H9 (cell line): ENCODE results near the gene STK10. TPM values are rescaled to one million over a fixed set of nuclear protein-coding genes. Genes with fewer than 3 reads are reported as not detected.

Experiments
- DNase-seq: peaks from one replicate; pipeline ENCODE4 v3.0.0-alpha.2; 2017
- H2AFZ ChIP-seq: one replicate; pipeline ENCODE4 v1.6.1; 2013; ENCODE audit warnings: mild to moderate bottlenecking, low read length, control low read depth, moderate library complexity
- H2AK5ac ChIP-seq: 2 replicates; pipeline ENCODE4 v1.6.1; 2013; ENCODE audit warnings: low read length, control low read depth, mixed read lengths; ENCODE audit not compliant: insufficient read length
- H2BK120ac ChIP-seq: one replicate; pipeline ENCODE4 v1.6.1; 2013; ENCODE audit warnings: low read depth, mild to moderate bottlenecking, low read length, control low read depth, inconsistent platforms; ENCODE audit not compliant: poor library complexity, severe bottlenecking
- H2BK12ac ChIP-seq: 2 replicates; pipeline ENCODE4 v1.6.1; 2013; ENCODE audit warnings: low read length, control low read depth, mixed read lengths, low read depth; ENCODE audit not compliant: insufficient read length
- H2BK15ac ChIP-seq: 2 replicates; pipeline ENCODE4 v1.6.1; 2013; ENCODE audit warnings: low read depth, low read length, control low read depth
- H2BK20ac ChIP-seq: one replicate; pipeline ENCODE4 v1.6.1; 2013; ENCODE audit warnings: low read depth, mild to moderate bottlenecking, low read length, control low read depth, inconsistent platforms; ENCODE audit not compliant: poor library complexity, severe bottlenecking
- H2BK5ac ChIP-seq: 2 replicates; pipeline ENCODE4 v1.6.1; 2013; ENCODE audit warnings: low read length, control low read depth, mixed read lengths; ENCODE audit not compliant: insufficient read length
- H3K14ac ChIP-seq: 2 replicates; pipeline ENCODE4 v1.6.1; 2013; ENCODE audit warnings: low read length, control low read depth; ENCODE audit not compliant: insufficient read depth
- H3K18ac ChIP-seq: 2 replicates; pipeline ENCODE4 v1.6.1; 2013; ENCODE audit warnings: low read depth, mild to moderate bottlenecking, mixed read lengths, low read length, control low read depth; ENCODE audit not compliant: insufficient read length
- H3K23ac ChIP-seq: 2 replicates; pipeline ENCODE4 v1.6.1; 2013; ENCODE audit warnings: low read length, control low read depth, mixed read lengths, low read depth; ENCODE audit not compliant: insufficient read length
- H3K23me2 ChIP-seq: 2 replicates; pipeline ENCODE4 v1.6.1; 2013; ENCODE audit warnings: low read depth, mild to moderate bottlenecking, mixed read lengths, low read length, control low read depth; ENCODE audit not compliant: insufficient read length, poor library complexity, severe bottlenecking
- H3K27ac ChIP-seq: 2 replicates; pipeline ENCODE4 v1.5.1; 2013; ENCODE audit warnings: low read length, control low read depth, mixed read lengths, low read depth; ENCODE audit not compliant: insufficient read length
- H3K27me3 ChIP-seq: 2 replicates; pipeline ENCODE4 v1.6.1; 2013; ENCODE audit warnings: low read length, control low read depth, inconsistent platforms; ENCODE audit not compliant: insufficient read depth
- H3K4ac ChIP-seq: 2 replicates; pipeline ENCODE4 v1.6.1; 2013; ENCODE audit warnings: low read depth, mild to moderate bottlenecking, control low read depth, inconsistent platforms, low read length, moderate library complexity
- H3K4me1 ChIP-seq: 2 replicates; pipeline ENCODE4 v1.6.1; 2013; ENCODE audit warnings: low read length, control low read depth, inconsistent platforms; ENCODE audit not compliant: insufficient read depth
- H3K4me2 ChIP-seq: 2 replicates; pipeline ENCODE4 v1.6.1; 2013; ENCODE audit warnings: low read length, control low read depth, mixed read lengths; ENCODE audit not compliant: insufficient read length, insufficient read depth
- H3K56ac ChIP-seq: 2 replicates; pipeline ENCODE4 v1.6.1; 2013; ENCODE audit warnings: low read depth, mild to moderate bottlenecking, mixed read lengths, low read length, control low read depth; ENCODE audit not compliant: insufficient read length
- H3K79me1 ChIP-seq: 2 replicates; pipeline ENCODE4 v1.6.1; 2013; ENCODE audit warnings: low read depth, mild to moderate bottlenecking, moderate library complexity, low read length, control low read depth, inconsistent platforms; ENCODE audit not compliant: insufficient read depth, poor library complexity, severe bottlenecking
- H3K79me2 ChIP-seq: 2 replicates; pipeline ENCODE4 v1.6.1; 2013; ENCODE audit warnings: low read length, control low read depth, inconsistent platforms; ENCODE audit not compliant: insufficient read depth
- H3K9ac ChIP-seq: 2 replicates; pipeline ENCODE4 v1.6.1; 2013; ENCODE audit warnings: low read length, control low read depth, mixed read lengths; ENCODE audit not compliant: insufficient read length; ENCODE audit errors: extremely low read depth
- H3K9me3 ChIP-seq: one replicate; pipeline ENCODE4 v1.6.1; 2013; ENCODE audit warnings: low read depth, low read length, inconsistent platforms; ENCODE audit not compliant: control insufficient read depth
- H3T11ph ChIP-seq: one replicate; pipeline ENCODE4 v1.6.1; 2013; ENCODE audit warnings: mild to moderate bottlenecking, low read length, control low read depth, inconsistent platforms
- H4K20me1 ChIP-seq: one replicate; pipeline ENCODE4 v1.6.1; 2013; ENCODE audit not compliant: control insufficient read depth, insufficient read length, insufficient read depth
- H4K5ac ChIP-seq: 2 replicates; pipeline ENCODE4 v1.6.1; 2013; ENCODE audit warnings: low read depth, mild to moderate bottlenecking, mixed read lengths, low read length, control low read depth; ENCODE audit not compliant: insufficient read length
- H4K8ac ChIP-seq: replicated peaks from 2 replicates; pipeline ENCODE4 v1.6.1; 2013; ENCODE audit warnings: low read length, control low read depth, mixed read lengths, low read depth; ENCODE audit not compliant: insufficient read length
- H4K91ac ChIP-seq: 2 replicates; pipeline ENCODE4 v1.6.1; 2013; ENCODE audit warnings: low read depth, mild to moderate bottlenecking, moderate library complexity, mixed read lengths, low read length, control low read depth; ENCODE audit not compliant: insufficient read length
- H3K27ac Mint-ChIP-seq, 3 experiments: 2 replicates in 2 of 3; 3 replicates in 1 of 3; pipeline ENCODE4 v1.8.0; 2020 to 2021; ENCODE audit warnings: mixed read lengths in 3 of 3, mild to moderate bottlenecking in 1 of 3, moderate library complexity in 1 of 3
- H3K27me3 Mint-ChIP-seq: 2 replicates; pipeline ENCODE4 v1.8.0; 2021; ENCODE audit warnings: low read depth, mild to moderate bottlenecking, moderate library complexity, mixed read lengths
- H3K36me3 Mint-ChIP-seq, 3 experiments: 2 replicates in 2 of 3; 3 replicates in 1 of 3; pipeline ENCODE4 v1.8.0; 2020 to 2021; ENCODE audit warnings: low read depth in 3 of 3, mixed read lengths in 3 of 3; ENCODE audit not compliant: insufficient read depth in 1 of 3
- H3K4me1 Mint-ChIP-seq, 2 experiments: 2 replicates each; pipeline ENCODE4 v1.8.0; 2020; ENCODE audit warnings: mixed read lengths in 2 of 2
- H3K4me3 Mint-ChIP-seq, 2 experiments: 2 replicates in 1 of 2; 3 replicates in 1 of 2; pipeline ENCODE4 v1.8.0; 2020 to 2021; ENCODE audit warnings: mild to moderate bottlenecking in 2 of 2, mixed read lengths in 2 of 2, moderate library complexity in 1 of 2
- H3K9me3 Mint-ChIP-seq, 2 experiments: 2 replicates in 1 of 2; 3 replicates in 1 of 2; pipeline ENCODE4 v1.8.0; 2020; ENCODE audit warnings: mild to moderate bottlenecking in 2 of 2, mixed read lengths in 2 of 2, moderate library complexity in 1 of 2
- WGBS: extraction: QIAGEN DNeasy Blood & Tissue Kit; methylation state at CpG from one replicate; pipeline ENCODE4 v1.1.7; 2013; ENCODE audit warnings: missing lambda C conversion rate, low lambda C conversion rate, mixed read lengths; ENCODE audit not compliant: insufficient read length; ENCODE audit errors: extremely low coverage; 5-methylcytosine and 5-hydroxymethylcytosine counted together
- total RNA-seq: library from RNA; stranded (reverse); gene quantifications from 2 replicates; pipeline ENCODE4 v1.2.1, GENCODE V29; 2021
- TF ChIP-seq, protein P1 (sequence below): fragments of 200-600 bp; sonication (generic); conservative IDR thresholded peaks from 3 replicates; pipeline ENCODE4 v1.8.0; 2021; ENCODE audit warnings: antibody characterized with exemption, mild to moderate bottlenecking

Gene STK10
- total RNA-seq, 1 experiment from 2014 or later, result 14.6 TPM

DNA sequence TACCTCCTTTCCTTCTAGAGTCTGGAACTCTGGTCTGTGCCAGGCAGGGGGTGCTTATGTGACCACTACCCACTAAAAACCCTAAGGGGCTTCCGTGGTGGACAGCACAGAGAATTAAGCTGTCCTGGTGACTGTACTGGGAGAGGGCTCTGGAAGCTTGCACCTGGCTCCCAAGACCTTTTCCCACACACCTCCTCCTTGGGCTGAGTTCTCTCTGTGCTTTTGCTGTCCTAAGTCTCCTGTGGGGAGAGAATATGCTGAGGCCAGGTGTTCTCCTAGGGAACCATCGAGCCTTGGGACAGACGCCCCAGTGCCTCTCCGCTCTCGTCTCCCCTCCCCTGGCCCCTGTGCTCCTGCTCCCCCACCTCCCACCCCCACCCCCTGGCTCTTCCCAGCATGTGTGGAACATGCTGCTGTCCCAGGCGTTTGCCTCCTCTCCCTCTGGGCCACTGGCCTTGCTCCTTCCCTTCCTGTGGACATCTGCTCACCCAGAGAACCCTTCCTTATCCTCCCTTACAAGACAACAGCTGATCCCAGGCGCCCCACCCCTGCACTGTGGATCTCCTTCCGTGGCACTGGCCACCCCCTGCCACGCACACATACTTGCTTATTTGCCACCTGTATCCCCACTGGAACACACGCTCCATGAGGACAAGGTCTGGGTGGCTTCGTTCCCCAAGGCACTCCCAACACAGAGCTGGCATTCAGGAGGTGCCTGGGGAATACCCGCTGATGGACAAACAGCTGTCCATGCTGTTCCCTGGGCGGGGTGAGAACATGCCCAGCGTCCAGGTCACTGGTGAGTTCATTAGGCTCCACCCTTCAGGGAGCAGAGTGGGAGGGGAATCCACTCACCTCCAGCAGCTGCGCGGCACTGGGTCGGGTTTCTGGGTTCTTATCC, 83.0 kb downstream of the STK10 start:
- H4K5ac ChIP-seq, result no peak overlapping the region
- no peak overlapping the region for H3K9ac ChIP-seq
- no peak overlapping the region for H3K56ac ChIP-seq
- TF ChIP-seq, protein P1, sequence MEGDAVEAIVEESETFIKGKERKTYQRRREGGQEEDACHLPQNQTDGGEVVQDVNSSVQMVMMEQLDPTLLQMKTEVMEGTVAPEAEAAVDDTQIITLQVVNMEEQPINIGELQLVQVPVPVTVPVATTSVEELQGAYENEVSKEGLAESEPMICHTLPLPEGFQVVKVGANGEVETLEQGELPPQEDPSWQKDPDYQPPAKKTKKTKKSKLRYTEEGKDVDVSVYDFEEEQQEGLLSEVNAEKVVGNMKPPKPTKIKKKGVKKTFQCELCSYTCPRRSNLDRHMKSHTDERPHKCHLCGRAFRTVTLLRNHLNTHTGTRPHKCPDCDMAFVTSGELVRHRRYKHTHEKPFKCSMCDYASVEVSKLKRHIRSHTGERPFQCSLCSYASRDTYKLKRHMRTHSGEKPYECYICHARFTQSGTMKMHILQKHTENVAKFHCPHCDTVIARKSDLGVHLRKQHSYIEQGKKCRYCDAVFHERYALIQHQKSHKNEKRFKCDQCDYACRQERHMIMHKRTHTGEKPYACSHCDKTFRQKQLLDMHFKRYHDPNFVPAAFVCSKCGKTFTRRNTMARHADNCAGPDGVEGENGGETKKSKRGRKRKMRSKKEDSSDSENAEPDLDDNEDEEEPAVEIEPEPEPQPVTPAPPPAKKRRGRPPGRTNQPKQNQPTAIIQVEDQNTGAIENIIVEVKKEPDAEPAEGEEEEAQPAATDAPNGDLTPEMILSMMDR, result no peak
- no peak overlapping the region for H2BK20ac ChIP-seq
- no peak overlapping the region for H3K14ac ChIP-seq
- no peaks in the 10 kb centered on the region for H3K27me3 Mint-ChIP-seq
- no peaks in the 10 kb centered on the region for H3K79me1 ChIP-seq
- peaks cover 8% of the 10 kb centered on the region; the same call in 1 of the 2 replicates for H3K4me1 ChIP-seq
- no peak overlapping the region for H3K4me3 Mint-ChIP-seq
- no peak overlapping the region for H3K23ac ChIP-seq
- no peak overlapping the region for H2AK5ac ChIP-seq
- no CpG with 5 or more reads among the region's 17 CpGs for WGBS
- DNase-seq, result no peak
- H3K18ac ChIP-seq, result no peak overlapping the region
- H3K4me1 Mint-ChIP-seq, result peaks cover 37 to 44% of the 10 kb centered on the region in 2 experiments
- H3K36me3 Mint-ChIP-seq, result peaks cover 4 to 11% (median 6%) of the 10 kb centered on the region in 3 experiments; a peak in 4 of 7 replicates
- H2AFZ ChIP-seq, result no peak overlapping the region
- H3K9me3 Mint-ChIP-seq, result no peaks in the 10 kb centered on the region
- no peak overlapping the region for H2BK15ac ChIP-seq
- no peak overlapping the region for H3T11ph ChIP-seq
- H3K4me2 ChIP-seq, result no peak overlapping the region
- H4K20me1 ChIP-seq, result no peaks in the 10 kb centered on the region
- no peak overlapping the region for H2BK5ac ChIP-seq
- no peak overlapping the region for H2BK120ac ChIP-seq
- no peak overlapping the region for H2BK12ac ChIP-seq
- no peak overlapping the region for H3K27ac ChIP-seq
- H3K27me3 ChIP-seq, result no peaks in the 10 kb centered on the region
- no peak overlapping the region for H4K8ac ChIP-seq
- peak overlapping the region in 1 of 3 experiments; percentile 91; a peak in 3 of 7 replicates for H3K27ac Mint-ChIP-seq
- H3K79me2 ChIP-seq, result no peaks in the 10 kb centered on the region
- no peak overlapping the region for H3K4ac ChIP-seq
- H4K91ac ChIP-seq, result no peak overlapping the region
- no peaks in the 10 kb centered on the region for H3K23me2 ChIP-seq
- H3K9me3 ChIP-seq, result no peaks in the 10 kb centered on the region
